ENCODE results near the gene CRB2.

The CRB2 gene

GRCh38 chr9:123376218-123377071, 20.4 kb downstream of the CRB2 start:
- DNase-seq (ENCODE audit: extremely low spot score, insufficient read length, low read depth) (no peak), FAIRE-seq (no peak)

DNA sequence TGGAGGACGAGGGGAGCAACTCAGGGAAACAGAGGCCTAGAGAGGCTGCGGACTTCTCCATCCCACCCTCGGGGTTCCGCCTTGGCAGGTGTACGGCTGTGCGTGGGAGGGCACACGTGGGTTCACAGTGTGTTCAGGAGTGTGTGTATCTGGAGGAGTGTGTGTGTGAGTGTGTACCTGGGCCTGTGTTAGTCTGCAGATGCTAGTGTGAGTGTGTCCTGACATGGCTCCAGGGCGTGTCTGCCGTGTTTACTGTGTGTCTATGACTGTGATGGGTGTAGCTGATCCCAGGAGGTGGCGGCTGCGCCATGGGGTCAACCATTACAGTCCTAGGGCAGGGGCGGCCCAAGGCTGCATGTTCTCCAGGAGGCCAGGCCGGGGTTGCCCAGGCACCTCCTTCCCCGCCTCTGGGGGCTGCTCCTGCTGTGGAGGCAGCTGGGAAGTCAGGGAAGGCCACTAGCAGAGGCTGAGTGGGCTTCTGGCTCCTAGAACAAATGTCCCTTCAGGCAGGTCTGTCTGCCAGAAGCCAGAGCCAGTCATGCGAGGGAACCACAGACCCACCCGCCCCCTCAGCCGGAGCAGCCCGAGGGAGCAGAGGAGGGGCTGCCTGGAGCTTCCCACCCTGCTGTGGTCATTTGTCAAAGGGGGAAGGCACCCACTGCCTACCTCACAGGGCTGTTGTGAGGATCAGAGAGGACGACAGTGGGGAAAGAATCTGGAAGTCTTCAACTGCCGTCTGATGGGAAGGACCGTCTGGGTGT, 21.4 kb downstream of the CRB2 start:
- FAIRE-seq = no peak
- DNase-seq (ENCODE audit: extremely low spot score, insufficient read length, low read depth) = no peak

DNA sequence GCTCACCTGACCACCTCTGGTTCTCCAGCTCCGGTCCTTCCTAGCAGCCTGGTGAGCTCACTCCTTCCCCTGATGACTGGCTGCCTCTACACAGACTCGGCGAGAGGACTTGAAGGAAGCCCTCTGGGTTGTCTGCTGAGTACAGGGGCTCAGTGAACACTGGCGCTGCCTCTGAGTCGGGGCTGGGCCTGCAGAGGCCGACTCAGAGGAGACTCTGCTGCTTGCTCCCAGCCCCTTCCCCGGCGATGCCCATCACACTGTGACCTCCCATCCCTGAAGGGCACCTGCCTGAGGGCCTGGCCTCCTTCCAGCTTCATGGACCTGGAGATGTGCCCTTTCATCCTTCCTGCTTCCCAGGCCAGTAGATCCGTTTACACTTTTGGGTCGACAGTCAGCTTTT, 22.0 kb downstream of the CRB2 start:
- FAIRE-seq (no peak), DNase-seq (ENCODE audit: extremely low spot score, insufficient read length, low read depth) (no peak)

DNA sequence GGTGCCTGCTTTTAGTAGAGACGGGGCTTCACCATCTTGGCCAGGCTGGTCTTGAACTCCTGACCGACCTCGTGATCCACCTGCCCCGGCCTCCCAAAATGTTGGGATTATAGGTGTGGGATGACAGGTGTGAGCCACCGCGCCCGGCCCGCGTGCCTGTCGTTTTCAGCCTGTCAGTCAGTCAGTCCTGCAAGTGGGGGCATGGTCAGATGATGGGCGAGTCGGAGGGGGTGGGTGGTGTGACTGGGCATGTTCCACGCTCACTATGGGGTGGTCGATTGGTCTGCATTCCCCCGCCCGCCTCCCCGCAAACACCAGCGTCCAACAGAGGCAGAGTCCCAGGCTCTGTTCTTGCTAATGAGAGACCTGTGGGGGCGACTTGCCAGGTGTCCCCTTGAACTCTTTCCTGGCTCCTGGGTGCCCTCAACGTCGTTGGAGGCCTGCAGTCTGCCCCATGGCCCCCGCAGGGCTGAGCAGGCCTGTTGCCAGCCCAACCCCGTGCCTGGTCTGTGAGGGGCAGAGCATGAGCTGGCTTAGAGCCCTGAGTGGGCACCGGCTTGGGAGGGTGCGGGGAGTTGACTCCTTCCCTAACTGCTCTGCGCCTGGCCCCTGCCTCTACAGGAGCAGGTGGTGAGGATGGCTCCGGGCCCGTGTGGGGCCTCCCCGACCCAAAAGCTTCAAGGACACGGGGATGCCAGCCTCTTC, 23.1 kb downstream of the CRB2 start:
- FAIRE-seq (no peak), DNase-seq (ENCODE audit: extremely low spot score, insufficient read length, low read depth) (no peak)

- FAIRE-seq (no peak), DNase-seq (ENCODE audit: extremely low spot score, insufficient read length, low read depth) (no peak)
Measured at GRCh38 chr9:123380852-123381705, 25.1 kb downstream of the CRB2 start.

DNA sequence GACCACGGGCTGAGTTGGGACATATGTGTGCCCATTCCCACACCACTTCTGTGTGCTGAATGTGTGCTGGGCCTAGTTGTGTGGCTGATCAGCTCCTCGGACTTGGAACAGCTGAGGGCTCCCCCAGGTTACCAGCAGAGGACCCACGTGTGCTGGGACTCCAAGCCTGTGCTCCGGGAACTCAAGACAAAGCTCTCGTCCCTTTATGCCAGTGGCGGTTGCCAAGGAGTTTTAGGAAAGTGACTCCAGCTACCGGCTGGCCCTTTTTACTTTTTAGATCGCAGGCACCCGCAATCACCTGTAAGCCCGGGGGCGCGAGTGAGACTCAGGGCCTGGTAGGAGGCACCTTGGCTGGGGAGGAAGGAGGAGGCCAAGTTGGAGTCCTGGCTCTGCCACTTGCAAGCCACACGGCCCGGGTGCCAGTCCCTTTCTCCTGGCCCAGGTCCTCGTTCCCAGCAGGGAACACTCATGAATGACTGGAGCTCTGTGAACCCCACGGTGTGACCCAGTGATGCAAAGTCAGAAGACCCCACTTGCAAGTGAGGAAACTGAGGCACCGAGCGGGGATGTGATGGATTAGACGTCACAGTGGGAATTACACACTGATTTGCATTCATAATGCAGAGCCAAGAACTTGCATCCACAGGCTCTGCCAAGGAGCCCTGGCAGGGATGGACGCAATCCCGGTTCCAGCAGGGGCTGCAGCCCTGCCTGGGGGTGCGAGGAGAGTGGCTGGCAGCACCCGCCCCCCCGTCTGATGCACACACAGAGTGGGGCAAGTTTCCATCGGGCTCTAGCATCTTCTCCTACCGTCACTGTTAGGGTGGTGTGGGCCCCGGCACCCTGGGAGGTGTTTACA, 26.9 kb downstream of the CRB2 start:
- no peak for FAIRE-seq
- DNase-seq (ENCODE audit: extremely low spot score, insufficient read length, low read depth) = no peak

DNA sequence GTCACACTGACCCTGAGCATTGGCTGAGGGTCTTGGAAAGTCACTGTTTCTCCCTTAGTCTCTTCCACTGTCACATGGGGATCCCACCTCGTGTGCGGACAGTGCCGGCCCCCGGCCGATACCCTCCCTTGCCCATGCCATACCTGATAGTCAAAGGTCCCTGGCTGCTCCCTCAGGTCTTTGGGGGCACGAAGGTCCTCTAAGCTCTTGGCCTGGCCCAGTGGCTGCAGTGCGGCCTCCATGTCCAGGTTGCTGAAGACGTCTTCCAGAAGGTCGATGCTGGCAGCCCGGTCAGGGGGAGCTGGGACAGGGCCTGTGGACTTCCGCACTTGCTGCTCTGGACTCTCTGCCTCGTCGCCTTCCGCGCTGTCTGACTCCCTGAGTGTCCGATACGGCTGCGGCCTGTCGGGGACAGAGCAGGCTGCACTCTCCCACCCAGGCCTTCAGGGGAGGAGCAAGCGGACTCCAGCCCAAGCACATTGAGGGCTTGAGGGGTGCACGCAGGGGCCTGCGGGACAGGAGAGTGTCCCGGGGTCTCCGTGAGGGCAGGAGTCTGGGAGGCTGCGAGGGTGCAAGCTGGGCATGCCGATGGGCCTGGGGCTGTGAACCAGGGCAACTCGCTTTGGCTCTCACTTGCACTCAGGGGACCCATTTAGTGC, 27.6 kb downstream of the CRB2 start:
- no peak for FAIRE-seq
- no peak for DNase-seq (ENCODE audit: extremely low spot score, insufficient read length, low read depth)

DNA sequence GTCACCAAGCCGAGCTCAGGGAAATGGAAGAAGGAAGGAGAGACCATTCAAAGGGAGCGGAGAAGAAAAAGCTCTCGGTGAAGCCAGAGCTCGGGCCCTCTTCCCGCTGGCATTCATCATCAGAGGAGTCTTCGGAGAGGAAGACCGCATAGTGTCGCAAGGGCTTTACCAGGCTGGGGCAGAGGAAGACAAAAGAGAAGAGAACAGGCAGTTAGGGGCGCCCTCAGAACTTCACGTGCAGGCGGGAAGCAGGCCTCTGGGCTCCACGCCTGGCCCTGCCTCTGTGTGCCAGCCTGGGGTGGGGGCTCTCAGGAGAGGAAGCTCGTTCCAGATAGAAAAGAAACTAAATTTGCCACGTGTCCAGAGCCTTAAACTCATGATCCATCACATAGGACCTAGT, 31.7 kb downstream of the CRB2 start:
- DNase-seq (ENCODE audit: extremely low spot score, insufficient read length, low read depth) (no peak), FAIRE-seq (no peak)

- no peak for DNase-seq (ENCODE audit: extremely low spot score, insufficient read length, low read depth)
Measured at GRCh38 chr9:123389070-123389469, 33.1 kb downstream of the CRB2 start.

GRCh38 chr9:123389698-123390097, 33.7 kb downstream of the CRB2 start:
- DNase-seq (ENCODE audit: extremely low spot score, insufficient read length, low read depth) (no peak), FAIRE-seq (no peak)

More at GRCh38 chr9:123389070-123389469, 33.1 kb downstream of the CRB2 start:
- no peak for FAIRE-seq

DNA sequence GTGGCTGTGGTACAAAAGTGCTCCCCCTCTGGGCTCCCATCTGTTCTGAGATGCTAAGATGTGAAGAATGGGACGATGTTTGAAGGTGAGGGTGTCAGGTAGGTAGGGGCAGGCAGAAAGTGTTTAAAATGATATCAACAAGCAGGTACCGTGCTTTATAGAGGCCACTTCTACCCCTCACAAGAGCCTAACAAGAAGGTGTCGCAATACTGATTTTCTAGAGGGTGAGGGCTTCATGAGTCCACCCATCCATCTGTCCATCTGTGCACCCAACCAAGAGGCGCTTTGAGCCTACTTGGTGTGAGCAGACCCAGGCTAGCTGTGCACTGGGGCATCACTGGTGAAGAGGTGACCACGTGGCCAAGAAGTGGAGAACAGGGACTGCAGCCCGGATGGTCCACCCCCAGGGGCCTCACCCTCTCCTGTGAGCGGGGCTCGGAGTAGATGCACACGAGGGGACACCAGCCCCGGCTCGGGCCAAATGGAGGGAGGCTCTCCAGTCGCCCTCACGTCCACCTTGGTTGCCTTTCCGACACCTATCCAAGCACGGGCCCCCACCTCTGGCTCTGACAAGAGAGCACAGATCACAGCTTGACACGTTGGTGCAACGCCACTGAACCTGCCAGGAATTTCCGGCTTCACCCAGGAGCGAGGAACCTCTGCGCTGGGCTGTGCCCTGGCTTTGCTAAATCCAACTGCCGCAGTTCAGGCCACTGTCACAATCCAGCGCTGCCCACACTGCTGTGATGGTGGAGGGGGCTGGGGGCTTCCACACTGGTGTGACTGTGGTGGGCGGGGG, 34.5 kb downstream of the CRB2 start:
- no peak for DNase-seq (ENCODE audit: extremely low spot score, insufficient read length, low read depth)
- no peak for FAIRE-seq

DNA sequence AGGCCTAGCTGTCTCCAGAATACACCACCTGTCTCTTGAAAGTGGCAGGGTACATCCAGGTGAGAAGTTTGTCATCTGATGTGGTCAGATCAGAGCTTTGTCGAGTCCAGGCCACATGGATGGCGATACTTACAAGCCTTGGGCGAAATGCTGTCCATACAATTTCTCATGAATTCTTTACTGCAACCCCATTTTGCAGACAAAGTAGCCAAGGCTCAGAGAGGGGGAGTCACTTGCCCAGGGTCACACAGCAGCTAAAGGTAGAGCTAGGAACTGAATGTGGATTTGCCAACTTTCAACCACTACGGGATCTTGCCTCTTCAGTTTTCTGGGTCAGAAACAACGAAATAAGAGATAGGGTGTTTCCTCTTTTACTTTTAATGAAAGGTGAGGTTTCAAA, 35.2 kb downstream of the CRB2 start:
- no peak for DNase-seq (ENCODE audit: extremely low spot score, insufficient read length, low read depth)

GRCh38 chr9:123391946-123392345, 35.9 kb downstream of the CRB2 start:
- FAIRE-seq = no peak

More for the DNA sequence above, 35.2 kb downstream of the CRB2 start:
- FAIRE-seq = no peak

DNA sequence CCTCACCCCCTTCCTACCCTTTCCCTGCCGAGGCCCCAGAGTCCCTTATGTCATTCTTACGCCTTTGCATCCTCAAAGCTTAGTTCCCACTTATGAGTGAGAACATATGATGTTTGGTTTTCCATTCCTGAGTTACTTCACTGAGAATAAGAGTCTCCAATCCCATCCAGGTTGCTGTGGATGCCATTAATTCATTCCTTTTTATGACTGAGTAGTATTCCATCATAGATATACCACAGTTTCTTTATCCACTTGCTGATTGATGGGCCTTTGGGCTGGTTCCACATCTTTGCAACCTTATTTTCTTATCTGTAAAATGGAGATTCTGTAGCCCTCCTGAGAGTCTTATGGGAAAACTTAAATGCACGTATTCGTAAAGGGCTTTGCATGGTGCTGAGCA, 36.8 kb downstream of the CRB2 start:
- DNase-seq (ENCODE audit: extremely low spot score, insufficient read length, low read depth) = no peak
- no peak for FAIRE-seq

More at GRCh38 chr9:123391946-123392345, 35.9 kb downstream of the CRB2 start:
- no peak for DNase-seq (ENCODE audit: extremely low spot score, insufficient read length, low read depth)

DNA sequence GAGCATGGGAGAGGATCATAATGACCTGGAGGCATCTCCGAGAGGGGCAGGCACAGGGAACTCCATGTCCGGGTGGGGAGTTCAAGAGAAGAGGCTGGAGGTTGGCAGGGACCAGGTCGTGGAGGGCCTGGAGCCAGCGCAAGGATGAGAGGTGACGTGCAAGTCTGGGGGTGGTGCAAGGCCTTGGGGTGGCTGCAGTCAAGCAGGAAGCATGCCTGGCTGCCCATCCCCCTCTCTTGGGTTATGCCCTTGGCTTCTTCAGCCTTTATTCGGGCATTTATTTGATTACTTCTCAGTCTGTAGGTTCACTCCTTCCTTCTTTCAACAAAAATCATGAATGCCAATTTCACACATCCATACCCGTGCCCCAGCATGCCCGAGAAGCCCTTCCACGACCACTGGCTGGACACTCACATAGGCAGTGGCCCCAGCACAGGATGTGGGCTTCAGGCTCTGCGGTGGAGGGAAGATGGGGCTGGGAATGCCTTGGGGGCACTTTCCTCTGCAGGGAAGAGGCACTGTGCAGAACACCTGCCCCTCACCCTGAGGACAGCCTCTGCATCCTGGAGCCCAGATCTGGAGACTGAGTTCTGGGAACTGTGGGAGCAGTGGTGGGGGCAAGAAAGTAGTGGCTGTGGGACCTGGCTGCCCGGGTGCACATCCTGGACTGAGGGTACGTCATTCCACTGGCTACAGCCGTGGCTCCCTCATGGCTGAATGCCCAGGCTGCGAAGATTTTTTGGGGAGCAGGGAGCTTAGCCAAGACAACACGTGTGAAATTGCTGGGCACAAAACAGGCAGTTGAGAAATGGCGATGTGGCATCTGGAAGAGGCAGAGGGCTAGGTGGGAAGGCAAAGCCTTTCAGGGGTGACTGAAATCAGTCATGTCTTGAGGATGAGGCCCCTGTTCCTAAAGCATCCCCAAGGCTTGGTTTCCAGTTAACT, 38.6 kb downstream of the CRB2 start:
- no peak for DNase-seq (ENCODE audit: extremely low spot score, insufficient read length, low read depth)

DNA sequence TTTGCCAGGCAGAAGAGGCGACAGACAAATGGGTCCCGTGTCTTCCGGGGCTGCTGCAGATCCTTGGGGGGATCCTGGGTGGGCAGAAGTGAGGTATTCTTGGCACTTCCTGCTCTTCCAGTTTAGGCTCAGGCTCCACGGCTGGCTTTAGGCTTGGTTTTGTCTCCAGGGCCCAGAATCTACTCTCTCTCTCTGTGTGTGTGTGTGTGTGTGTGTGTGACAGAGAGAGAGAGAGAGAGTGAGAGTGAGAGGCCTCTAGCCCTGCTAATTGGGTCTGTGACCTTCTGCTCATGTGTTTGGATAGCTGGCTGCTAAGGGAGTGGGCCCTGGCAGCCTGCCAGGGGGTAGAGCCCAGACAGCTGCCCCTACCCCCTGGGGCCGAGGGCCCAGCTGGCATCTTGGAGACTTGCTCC, 39.3 kb downstream of the CRB2 start:
- no peak for FAIRE-seq
- DNase-seq (ENCODE audit: extremely low spot score, insufficient read length, low read depth) = no peak

More for the DNA sequence above, 38.6 kb downstream of the CRB2 start:
- FAIRE-seq = no peak
